ENCODE results near the gene DUSP2.
"Not testable (repeated sequence)": the region's sequence is repeated elsewhere in the genome, so short reads cannot be mapped to it uniquely, and the experiment has no call there.

The DUSP2 gene

DNA sequence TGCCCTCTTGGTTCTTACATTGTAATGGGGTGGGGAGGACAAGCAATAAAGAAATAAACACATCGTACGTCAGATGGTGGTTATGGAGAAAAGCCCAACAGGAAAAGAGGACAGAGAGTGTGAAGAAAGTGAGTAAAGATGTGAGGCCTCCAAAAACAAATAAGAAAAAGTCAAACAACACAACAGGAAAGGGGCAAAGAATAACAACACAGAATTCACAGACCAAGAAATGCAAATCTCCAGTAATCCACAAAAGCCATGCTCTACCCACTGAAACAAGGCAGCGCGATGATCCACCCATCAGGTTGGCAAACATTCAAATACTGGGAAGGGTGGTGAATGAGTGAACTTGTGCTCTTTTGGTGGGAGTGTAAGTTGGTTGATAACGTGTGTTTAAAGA lies 16.7 kb upstream of the DUSP2 start:
- DNase-seq (ENCODE audit: low read depth), result no peak

DNA sequence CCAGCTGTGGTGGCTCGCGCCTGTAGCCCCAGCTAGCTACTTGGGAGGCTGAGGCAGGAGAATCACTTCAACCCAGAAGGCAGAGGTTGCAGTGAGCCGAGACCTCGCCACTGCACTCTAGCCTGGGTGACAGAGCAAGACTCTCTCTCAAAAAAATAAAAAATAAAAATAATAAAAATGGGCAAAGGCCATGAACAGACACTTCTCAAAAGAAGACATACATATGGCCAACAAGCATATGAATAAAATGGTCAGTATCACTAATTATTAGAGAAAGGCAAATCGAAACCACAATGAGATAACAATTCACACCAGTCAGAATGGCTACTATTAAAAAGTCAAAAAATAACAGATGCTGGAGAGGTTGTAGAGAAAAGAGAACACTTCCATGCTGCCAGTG lies 15.1 kb upstream of the DUSP2 start:
- not testable (repeated sequence) for DNase-seq (ENCODE audit: low read depth)

DNA sequence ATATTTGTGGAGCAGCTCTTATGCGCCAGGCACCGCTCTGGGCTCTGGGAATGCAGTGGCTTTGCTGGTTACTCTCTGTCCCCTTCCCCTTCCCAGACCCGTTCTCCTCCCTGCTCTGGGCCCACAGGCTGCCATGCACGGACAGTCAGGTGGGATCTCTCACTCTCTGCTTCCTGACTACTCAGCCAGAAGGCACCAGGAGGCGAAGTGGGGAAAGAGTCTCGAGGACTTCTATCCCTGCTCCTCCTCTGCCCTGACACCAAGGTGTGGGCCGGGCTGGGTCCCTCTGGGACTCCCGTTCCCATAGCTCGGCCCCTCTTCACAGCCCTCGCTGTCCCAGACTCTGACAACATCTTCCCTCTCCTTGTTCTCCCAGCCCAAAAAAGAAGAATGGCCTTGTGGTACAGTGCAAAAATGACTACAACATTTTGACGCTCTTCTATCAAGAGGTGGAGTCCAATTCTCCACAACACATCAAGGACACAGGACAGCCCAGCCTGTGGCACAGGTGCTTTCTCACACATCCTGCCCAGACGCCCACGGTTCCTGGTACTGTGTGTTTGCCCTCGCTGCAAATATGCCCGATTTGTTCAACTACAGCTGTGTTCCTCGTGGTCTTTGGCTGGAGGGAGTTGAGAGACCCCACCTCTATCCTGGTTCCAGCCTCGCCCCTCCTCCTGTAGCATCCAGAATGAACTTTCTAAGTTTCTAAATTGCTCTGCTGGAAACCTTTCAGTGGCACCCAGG lies 14.0 kb upstream of the DUSP2 start:
- no peak for DNase-seq (ENCODE audit: low read depth)

DNA sequence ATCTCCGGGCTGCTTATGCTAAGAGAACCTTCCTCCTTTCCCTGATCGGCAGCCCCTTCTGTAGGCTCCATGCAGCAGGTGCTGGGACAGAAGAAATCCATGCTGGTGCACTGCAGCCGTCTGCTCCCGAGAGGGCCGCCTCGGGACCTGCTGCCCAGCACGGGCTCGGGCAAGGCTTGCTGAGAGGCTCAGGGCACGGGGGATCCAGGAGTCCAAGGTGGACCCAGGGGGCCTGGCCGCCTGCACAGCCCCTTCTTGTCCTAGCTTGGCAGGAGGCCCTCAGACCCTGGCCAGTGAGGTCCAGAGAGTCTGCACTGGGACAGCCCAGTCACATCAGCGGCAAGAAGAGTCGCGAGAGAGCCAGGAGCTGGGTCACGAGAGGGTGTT lies 13.3 kb upstream of the DUSP2 start:
- DNase-seq (ENCODE audit: low read depth), result no peak

DNA sequence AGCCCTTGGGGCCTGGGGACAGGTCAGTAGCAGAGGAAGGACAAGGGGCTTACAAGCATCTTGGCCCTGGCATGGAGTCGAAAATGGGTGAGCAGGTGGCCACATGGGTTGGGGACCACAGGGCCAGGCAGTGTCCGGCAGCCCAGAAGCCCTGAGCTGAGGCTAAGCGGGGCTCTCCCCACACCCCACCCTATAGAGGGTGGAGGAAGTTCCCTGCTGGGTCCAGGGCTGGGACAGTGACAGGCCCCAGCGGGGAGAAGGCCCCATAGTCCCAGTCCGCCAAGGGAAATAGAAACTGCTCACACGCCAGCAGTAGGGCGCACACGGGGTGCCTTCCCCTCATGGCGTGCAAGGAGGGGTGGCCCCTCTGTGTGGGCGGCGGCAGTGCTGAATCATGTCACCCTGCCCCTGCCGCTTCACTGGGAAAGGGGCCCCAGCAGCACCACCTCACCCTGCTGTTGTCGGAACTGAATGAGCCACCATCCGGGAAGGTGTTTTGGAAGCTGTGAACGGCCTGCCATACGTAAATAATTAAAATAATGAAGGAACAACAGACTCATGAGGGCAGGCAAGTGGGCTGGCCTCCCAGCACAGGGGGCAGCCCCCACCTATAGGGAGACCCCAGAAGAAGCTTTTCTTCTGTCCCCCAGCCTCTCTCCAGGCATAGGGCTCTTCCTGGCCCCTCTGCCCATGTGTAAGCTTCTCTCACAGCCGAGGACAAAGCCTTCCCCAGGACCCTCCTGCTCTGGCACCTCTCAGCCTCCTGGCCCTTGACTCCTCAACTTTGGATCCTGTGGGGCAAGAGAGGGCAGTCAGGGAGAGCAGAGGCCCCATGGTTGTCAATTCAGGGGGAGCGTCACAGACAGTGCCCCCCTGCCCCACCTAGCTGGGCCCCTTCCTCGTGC lies 12.7 kb upstream of the DUSP2 start:
- peak; percentile 88 for DNase-seq (ENCODE audit: low read depth)

DNA sequence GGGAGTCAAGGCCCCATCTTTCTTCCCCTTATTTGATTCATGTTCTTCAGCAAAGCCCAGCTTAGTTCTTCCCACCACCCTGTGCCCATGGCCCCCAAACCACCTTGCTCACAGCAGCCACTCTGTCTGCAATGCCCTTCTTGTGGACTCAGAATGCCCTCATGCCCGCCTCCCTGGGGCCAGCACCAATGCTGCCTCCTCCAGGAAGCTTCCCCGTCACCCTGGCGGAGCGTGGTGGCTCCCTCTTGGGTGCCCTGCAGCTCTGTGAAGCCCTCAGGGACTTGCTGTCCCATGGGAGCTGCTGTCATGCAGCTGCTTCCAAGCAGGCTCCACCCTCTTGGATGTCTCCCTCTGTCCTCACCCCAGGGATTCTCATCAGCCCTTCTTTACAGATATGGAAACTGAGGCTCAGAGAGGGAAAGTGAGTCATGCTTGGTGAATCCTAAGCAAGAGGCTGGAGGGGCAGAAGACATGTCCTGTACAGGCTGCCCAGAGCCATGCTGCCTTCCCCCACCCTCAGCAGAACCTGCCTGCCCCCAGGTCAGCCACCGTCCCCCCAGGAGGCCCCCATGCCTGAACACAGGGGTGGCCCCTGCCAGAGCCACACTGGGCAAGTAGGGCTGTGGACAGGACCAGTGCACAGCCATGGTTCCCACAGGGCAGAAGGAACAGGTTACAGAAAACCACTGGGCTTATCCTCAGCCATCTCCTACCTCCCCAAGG lies 11.8 kb upstream of the DUSP2 start:
- DNase-seq (ENCODE audit: low read depth), result no peak

DNA sequence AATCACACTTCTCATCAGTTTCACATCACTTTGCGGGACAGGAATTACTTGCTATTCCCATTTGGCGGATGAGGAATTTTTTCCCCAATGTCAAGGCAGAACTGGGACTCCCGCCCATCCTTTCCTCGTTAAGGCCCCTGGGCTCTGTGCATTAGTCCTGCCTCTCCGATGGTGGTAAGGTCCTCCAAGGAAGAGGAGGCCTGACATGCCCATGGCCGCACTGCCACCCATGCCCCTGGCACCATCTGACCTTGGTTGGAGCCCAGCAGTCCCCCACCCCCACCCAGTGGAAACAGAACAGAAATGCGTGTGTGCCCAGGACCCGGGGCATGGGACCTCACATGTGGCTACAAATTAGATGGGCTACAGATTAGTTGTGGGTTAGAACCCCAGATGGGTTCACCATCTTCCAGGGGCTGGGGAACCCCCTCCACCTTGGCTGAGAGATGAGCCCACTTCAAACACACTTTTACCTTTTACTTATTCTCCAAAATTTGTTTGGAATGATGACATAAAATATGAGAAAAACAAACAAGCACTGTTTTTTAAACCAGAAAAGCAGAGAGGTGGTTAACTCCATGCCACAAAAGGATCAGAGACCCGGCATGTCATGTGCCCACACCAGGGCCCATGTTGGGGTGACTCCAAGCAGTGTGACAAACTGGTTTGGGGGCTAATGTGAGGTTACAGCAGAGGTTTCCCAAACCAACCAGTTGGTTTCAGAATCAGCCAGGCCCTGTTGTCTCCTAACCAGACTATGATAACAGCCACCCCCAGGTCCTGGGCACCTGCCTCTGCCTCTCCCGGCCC lies 11.0 kb upstream of the DUSP2 start:
- no peak for DNase-seq (ENCODE audit: low read depth)

DNA sequence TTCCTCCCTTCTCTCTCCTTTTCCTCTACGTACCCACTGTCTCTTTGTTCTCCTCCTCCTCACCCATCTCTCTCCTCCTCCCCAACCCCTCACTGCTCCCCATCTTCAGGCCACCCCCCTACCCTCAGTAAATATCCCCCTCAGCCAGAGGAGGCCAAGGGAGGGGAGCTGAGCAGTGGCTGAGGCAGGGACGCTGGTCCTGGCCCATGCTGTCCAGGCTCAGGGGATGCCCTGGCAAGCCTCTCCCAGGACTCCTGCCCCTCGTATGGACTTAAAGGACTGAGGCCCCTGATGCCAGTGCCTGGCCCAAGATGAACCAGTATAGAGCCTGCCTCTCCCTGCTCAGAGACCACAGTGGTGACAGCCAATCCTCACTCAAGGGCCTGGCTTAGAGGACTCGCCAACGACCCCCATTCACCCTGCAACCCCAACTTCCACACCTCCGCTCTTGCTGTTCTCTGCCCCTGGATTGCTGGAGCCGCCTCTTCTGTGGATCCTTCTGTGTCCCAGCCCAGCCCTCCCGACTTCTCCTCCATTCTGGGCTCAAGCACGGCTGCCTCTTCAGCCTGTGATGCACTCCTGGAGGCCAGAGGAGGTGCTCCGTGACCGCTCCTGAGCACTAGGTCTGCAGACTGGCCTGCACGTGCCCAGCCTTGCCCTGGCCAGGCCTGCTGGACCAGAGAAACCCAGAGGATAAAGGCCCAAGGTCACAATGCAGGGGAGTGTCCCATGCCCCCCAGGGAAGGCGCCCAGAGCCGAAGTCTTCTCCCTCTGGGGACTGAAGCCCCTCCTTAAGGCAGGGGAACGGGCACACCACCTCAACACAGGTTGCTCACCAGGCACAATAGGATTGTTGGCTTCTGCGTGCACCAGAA lies 9.5 kb upstream of the DUSP2 start:
- no peak for DNase-seq (ENCODE audit: low read depth)

DNA sequence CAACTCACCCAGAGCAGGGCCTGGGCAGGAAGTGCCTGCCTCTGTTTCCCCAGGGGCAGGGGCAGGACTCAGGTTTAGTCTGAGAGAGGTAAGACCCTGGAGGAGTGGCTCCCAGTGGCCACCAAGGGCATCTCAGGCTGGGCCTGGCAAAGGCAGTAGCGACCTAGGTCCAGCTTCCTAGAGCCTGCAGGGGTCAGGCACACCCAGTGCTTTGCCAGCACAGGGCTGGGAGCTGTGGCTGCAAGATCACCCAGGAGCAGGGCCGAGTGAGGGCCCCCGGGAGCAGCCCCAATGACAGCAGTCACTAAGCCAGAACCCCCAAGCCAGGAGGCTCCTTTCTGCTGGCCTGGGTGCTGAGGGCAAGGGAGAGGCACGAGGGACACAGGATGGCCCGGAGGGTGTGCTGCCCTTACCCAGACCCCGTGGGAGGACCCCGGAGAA lies 8.8 kb upstream of the DUSP2 start:
- DNase-seq (ENCODE audit: low read depth), result no peak

DNA sequence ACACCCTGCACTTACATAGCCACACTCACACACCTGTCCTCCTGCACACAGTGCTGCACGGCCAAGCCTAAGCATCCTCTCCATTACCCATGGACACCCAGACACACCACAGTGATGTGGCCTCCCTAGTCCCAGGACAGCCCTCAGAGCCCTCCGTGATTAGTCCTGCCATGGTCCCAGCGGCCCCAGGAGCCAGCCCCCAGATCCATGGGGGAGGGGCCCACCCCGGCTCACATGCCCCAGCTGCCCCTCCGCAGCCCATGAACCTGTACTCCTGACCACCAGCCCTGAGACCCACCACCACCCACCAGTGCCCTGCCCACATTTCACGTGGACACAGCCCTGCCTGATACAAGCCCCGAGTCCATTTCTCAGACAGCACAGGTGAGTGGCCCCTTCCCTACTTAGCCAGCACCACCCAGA lies 8.1 kb upstream of the DUSP2 start:
- no peak for DNase-seq (ENCODE audit: low read depth)

DNA sequence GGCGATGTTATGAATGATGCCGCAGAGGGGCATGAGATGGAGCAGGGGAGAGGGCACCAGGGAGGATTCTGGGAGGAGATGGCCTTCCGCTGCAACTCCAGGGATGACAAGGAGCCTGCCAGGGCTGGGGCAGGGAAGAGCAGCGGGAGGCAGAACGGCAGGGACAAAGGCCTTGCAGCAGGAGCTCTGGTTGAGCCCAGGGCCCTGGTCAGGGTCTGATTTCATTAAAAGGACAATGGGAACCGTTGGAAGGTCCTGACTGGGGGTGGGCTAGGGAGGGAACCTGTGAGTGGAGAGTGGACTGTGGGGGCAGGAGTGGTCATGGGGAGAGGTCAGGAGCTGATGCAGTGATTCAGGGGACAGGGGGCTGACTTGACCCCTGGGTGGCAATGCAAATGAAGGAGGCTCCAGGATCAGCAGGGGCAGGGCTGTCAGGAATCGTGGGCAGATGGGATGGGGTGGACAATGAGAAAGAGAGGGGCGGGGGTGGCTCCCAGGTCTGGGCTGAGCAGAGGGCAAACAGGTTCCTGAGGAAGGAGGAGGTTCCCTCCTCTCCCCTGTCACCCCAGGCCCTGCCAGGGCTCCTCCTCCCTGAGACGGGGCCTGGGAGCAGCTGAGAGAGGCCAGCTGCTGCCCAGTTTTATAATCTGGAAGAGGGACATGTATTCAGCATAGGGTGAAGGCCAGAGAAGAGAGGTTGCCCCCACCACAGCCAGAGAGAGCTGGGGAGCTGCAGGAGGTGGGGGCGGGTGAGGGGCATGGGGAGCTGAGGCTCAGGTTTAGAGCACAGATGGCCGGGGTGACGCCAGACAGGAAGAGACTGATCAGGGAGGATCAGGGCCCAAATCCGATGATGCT lies 7.3 kb upstream of the DUSP2 start:
- DNase-seq (ENCODE audit: low read depth), result no peak

DNA sequence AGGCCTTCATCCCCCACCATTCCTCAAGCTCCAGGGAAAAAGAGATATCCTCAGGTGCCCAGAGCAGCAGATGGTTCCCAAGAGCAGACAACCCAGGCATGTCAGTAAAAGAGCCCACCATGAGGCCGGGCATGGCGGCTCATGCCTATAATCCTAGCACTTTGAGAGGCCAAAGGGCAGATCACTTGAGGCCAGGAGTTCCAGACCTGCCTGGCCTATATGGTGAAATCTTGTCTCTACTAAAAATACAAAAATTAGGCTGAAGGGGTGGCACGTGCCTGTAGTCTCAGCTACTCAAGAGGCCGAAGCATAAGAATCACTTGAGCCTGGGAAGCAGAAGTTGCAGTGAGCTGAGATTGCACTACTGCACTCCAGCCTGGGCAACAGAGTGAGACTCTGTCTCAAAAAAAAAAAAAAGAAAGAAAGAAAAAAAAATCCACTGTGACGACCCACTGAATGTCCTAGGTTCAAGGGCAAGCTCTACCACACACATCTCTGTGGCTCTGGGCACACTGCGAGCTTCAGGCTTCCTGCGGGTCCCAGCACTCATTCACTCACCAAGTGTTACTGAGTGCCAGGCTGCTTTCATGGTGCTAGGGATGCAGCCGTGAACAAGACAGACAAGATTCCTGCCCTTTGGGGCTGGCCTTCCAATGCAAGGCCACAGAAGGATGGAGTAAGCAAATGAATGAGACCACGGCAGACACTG lies 6.5 kb upstream of the DUSP2 start:
- no peak for DNase-seq (ENCODE audit: low read depth)

DNA sequence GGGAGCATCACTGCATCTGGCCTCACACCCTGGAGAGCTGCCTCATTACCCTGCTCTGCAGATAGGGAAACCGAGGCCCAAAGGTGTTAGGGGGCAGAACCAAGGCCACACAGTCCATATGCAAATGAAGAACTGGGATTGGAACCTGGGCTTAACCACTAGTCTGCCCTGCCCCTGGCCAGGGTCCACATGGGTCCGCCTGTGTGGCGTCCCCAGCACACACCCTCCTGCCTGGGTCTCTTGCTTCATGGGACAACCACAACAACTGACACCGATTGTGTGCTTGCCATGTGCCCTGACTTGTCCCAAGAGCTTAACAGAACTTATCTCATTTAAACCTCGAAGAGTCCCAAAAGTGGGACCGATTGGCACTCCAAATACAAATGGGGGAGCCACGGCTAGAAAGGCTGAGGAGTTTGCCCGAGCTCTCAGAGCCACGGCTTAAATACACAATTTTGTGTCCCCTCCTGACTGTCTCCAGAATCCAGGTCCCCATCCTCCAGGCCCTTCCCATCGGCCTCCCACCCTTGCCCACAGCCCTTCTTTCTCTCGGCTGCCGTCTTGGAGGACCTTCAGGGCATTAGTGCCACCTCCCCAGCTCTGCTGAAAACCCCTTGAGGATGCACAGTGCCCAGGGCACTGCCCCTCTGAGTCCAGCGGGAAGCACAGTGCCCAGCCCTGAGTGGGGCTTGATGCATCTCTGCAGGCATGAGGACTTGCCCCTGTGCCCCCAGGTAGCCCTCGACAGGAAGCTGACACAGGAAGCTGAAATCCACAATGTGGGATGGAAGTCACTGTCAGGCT lies 5.8 kb upstream of the DUSP2 start:
- no peak for DNase-seq (ENCODE audit: low read depth)

DNA sequence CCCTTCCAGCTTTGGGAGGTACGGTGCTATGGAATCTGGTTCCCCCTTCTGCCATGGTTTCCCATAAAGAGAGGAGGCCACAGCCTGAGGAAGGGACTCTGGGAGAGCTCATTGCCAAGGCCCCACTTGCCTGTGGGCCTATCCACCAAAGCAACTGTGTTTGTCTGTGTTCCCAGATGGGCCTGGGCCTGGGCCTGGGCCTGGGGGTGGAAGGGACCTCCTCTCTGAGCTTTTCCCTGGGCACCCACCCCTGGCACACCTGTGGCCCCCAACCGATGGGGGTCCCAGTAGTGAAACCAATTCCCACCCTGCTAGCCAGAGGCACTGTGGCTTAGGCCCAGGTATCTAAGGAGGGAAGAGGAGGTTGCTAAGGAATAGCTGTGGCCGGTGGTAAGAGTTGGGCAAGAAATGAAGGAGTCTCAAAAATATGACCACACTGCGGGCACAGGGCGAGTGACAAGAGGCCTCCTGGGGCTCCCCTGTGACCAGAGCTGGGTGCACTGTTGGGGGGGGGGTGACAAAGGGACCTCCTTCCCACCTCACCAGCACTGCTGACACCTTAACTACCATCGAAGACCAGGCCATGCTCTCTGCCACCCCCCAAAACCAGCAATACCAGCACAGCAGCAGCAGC lies 4.9 kb upstream of the DUSP2 start:
- DNase-seq (ENCODE audit: low read depth), result no peak

DNA sequence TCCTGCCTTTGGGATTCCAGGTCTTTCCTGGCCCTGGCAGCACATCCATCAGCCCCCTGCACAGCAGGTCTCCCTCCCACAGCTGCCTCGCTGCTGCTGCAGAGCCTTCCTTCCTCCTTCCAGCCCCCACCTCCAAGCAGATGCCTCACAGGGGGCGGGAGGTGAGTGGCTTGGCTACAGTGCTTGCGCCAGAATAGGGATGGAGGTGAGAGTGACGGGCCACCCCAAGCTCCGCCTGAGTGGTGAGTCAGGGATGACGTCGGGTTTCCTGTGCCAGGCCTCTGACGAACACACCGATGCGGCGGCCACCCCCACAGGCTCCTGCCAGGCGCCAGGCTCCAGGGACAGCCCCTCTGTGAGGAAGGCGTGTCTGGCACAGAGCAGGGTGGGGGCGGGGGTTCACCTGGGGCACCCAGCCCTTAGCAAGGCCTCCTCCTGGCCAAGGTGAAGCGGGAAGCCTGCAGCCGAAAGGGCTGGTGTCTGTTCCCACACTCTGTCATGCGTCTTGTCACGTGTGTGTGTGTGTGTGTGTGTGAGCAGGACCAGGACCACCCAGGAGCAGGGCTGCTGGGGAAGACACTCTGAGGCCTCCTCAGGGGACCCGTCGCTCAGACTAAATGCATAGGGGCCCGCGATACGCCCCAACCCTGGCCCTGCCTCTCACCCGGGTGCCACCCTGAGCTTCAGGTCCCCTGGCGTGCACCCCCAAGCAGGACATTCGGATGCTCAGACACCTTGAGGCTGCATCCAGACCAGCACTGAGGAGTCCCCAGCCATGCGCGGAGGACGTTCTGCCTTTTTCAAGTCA lies 3.4 kb upstream of the DUSP2 start:
- DNase-seq (ENCODE audit: low read depth), result peak; percentile 95

DNA sequence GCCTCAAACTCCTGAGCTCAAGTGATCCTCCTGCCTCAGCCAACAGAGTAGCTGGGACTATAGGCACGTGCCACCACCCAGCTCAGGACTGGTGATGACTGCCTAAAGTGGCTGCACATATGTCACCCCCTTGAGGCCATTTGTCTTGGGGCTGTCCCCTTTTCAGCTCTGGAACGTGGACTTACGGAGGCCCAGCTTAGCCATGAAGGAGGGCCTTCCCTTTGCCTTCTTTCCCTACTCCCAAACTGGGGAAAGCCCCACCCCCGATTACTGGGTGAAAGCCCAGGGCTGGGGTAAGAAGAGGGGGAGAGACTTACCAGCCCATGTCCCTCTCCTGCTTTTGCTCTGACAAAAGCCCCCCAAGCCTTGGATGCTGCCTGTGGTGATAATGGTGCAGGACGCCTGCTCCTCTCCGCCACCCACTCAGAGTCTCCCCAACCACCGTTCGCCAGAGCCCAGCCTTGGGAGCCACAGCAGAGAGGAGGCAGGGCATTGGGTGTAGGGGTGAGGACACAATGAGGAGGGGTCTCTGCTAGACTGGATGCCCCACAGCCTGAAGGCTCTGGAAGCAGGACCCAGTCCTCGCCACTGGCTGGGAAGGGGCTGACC lies 2.5 kb upstream of the DUSP2 start:
- no peak for DNase-seq (ENCODE audit: low read depth)
